ENCODE data around the gene VEZT. TPM values are rescaled to one million over a fixed set of nuclear protein-coding genes. Genes with fewer than 3 reads are reported as not detected.

The VEZT gene
- total and polyA plus RNA-seq, 9 of the 15 experiments (the other 6 are each of a cell fraction or from before 2014, with no cell fraction given), result 16.1 to 61.5 (median 32.6) TPM

DNA sequence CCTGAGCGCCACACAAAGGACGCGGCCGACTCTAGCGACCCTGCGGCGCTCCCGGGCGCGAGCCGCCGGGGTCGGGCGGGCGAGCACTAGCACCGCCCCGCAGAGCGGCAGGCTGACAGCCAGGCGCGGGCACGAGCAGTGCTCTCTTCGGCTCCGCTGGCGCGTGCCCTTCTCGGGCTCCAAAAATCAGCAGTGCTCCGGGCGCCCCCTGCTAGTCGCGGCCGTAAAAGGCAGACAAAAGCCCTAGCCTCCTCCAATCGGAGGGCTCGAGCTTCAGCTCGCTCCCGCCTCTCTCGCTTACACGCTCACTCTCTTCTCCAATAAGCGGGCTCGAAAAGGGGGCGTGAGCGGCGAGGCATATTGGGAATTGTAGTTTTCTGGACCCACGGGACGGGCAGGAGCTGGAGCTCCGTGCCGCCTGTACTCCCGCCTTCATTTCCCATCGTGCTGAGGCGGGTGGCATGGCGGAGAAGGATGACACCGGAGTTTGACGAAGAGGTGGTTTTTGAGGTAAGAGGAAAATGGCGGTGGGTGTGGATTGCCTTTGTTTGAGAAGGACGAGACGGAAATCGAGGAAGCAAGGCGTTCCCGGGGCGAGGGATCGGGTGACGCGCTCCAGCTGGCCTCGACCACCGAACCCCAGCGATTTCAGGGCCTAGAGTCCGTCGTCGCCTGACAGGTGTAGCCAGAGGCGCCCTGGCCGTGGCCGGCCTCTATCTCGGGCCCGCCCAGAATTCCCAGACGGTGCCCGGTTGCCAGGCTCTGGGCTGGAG lies at the start of gene VEZT, which contains the start of gene FGD6 (continued):
- TF ChIP-seq, protein P1, sequence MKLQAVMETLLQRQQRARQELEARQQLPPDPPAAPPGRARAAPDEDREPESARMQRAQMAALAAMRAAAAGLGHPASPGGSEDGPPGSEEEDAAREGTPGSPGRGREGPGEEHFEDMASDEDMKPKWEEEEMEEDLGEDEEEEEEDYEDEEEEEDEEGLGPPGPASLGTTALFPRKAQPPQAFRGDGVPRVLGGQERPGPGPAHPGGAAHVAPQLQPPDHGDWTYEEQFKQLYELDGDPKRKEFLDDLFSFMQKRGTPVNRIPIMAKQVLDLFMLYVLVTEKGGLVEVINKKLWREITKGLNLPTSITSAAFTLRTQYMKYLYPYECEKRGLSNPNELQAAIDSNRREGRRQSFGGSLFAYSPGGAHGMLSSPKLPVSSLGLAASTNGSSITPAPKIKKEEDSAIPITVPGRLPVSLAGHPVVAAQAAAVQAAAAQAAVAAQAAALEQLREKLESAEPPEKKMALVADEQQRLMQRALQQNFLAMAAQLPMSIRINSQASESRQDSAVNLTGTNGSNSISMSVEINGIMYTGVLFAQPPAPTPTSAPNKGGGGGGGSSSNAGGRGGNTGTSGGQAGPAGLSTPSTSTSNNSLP (IDR thresholded peaks at IDR 0.05; ENCODE audit: borderline replicate concordance, low read depth, low read length), result no peak
- TF ChIP-seq YY1 (IDR thresholded peaks at IDR 0.05; ENCODE audit: borderline replicate concordance in 1 of 3, control insufficient read depth in 1 of 3, extremely low read depth in 1 of 3, insufficient read depth in 3 of 3, insufficient read length in 1 of 3, insufficient replicate concordance in 2 of 3, low read depth in 1 of 3, low read length in 2 of 3) (peak; percentile 36 to 89 (median 65)), RFX1 (IDR thresholded peaks at IDR 0.05) (no peak), NR2C2 (CRISPR knock-in tag; IDR thresholded peaks at IDR 0.05) (no peak), NR2C2 (tag; IDR thresholded peaks at IDR 0.05) (peak; percentile 81), ZNF408 (CRISPR knock-in tag; IDR thresholded peaks at IDR 0.05; ENCODE audit: low read depth) (no peak), ZNF263 (CRISPR knock-in tag; IDR thresholded peaks at IDR 0.05; ENCODE audit: borderline replicate concordance) (peak; percentile 87), RREB1 (CRISPR knock-in tag; IDR thresholded peaks at IDR 0.05) (no peak), ZNF77 (CRISPR knock-in tag; IDR thresholded peaks at IDR 0.05) (no peak), POLR2A (conservative IDR thresholded peaks at IDR 0.05) (peak; percentile 85), ADNP (tag; IDR thresholded peaks at IDR 0.05) (no peak), ZFPM2 (CRISPR knock-in tag; IDR thresholded peaks at IDR 0.05) (no peak), XRCC3 (IDR thresholded peaks at IDR 0.05) (no peak), NCOA6 (IDR thresholded peaks at IDR 0.05) (no peak), RBM39 (optimal IDR thresholded peaks at IDR 0.05; ENCODE audit: low read depth, low read length) (no peak), XRCC4 (IDR thresholded peaks at IDR 0.05; ENCODE audit: extremely low read depth, insufficient read depth, insufficient read length) (no peak)

Measured in K562 (cell line).